HUES64 (cell line): ENCODE data around the gene OR2S2.

Experiments used
- H3K27ac ChIP-seq: 2 replicates; pipeline ENCODE4 v1.7.0; 2013; ENCODE audit warnings: low read depth, low read length, inconsistent platforms
- H3K27me3 ChIP-seq: 2 replicates; pipeline ENCODE4 v1.6.1; 2013; ENCODE audit warnings: mild to moderate bottlenecking, low read length; ENCODE audit not compliant: insufficient read depth
- H3K36me3 ChIP-seq: 2 replicates; pipeline ENCODE4 v1.6.1; 2013; ENCODE audit warnings: mild to moderate bottlenecking, low read length; ENCODE audit not compliant: insufficient read depth
- H3K4me1 ChIP-seq: 2 replicates; pipeline ENCODE4 v1.6.1; 2013; ENCODE audit warnings: mild to moderate bottlenecking, low read length, moderate library complexity; ENCODE audit not compliant: insufficient read depth
- H3K4me3 ChIP-seq: 2 replicates; pipeline ENCODE4 v1.5.1; 2013; ENCODE audit warnings: mild to moderate bottlenecking, low read length, moderate library complexity
- H3K9ac ChIP-seq: 2 replicates; pipeline ENCODE4 v1.6.1; 2013; ENCODE audit warnings: mild to moderate bottlenecking, low read depth, low read length
- H3K9me3 ChIP-seq: 2 replicates; pipeline ENCODE4 v1.6.1; 2013; ENCODE audit warnings: low read depth, low read length; ENCODE audit not compliant: insufficient read depth
- WGBS: fragments of 150-250, 120-280 bp; methylation state at CpG from one replicate; pipeline ENCODE4 v1.1.7; 2013; ENCODE audit warnings: missing lambda C conversion rate; 5-methylcytosine and 5-hydroxymethylcytosine counted together

Gene OR2S2

GRCh38 chr9:35932735-35933134, 25.2 kb downstream of the OR2S2 start:
- peaks cover 9% of the 10 kb centered on the region; the same call in 1 of the 2 replicates for H3K27me3 ChIP-seq
- no peaks in the 10 kb centered on the region for H3K4me1 ChIP-seq
- H3K36me3 ChIP-seq: no peaks in the 10 kb centered on the region
- H3K9me3 ChIP-seq: no peaks in the 10 kb centered on the region
- H3K27ac ChIP-seq: no peak overlapping the region
- no peak overlapping the region for H3K9ac ChIP-seq
- WGBS: 96% methylated on average over 3 of the region's 3 CpGs
- H3K4me3 ChIP-seq: no peak overlapping the region

- H3K27ac ChIP-seq: no peak overlapping the region
- no peaks in the 10 kb centered on the region for H3K9me3 ChIP-seq
- H3K4me1 ChIP-seq: no peaks in the 10 kb centered on the region
- no peak overlapping the region for H3K4me3 ChIP-seq
- no peaks in the 10 kb centered on the region for H3K36me3 ChIP-seq
- peaks cover 9% of the 10 kb centered on the region; the same call in 1 of the 2 replicates for H3K27me3 ChIP-seq
- H3K9ac ChIP-seq: no peak overlapping the region
- 93% methylated on average over 3 of the region's 3 CpGs for WGBS
Observed at GRCh38 chr9:35930989-35931388, 27.0 kb downstream of the OR2S2 start.

- Histone ChIP-seq H3K36me3 (no peaks in the 10 kb centered on the region), H3K9ac (no peak overlapping the region), H3K9me3 (no peaks in the 10 kb centered on the region), H3K4me3 (no peak overlapping the region), H3K27ac (no peak overlapping the region), H3K27me3 (peaks cover 9% of the 10 kb centered on the region; the same call in 1 of the 2 replicates), H3K4me1 (no peaks in the 10 kb centered on the region)
Observed at GRCh38 chr9:35930521-35930920, 27.4 kb downstream of the OR2S2 start.

DNA sequence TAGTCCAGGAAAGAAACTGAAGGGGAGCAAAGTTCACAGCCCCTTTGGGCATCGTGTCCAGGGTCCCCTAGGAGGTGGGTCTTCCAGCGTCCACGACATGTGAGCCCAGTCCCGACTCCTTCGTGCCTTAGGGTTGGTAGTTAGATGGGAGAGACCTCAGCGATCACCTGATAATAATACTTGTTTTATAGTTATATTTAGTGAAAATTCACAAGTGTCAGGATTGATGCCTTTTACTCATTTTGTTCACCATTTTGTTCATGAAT, 28.6 kb downstream of the OR2S2 start:
- Histone ChIP-seq H3K9ac (no peak overlapping the region), H3K27ac (no peak overlapping the region), H3K9me3 (no peaks in the 10 kb centered on the region), H3K4me3 (no peak overlapping the region), H3K4me1 (no peaks in the 10 kb centered on the region), H3K27me3 (0 out of 2 replicates have a peak, but pooled peaks cover 9% of the 10 kb centered on the region), H3K36me3 (no peaks in the 10 kb centered on the region)
- 90% methylated on average over 5 of the region's 6 CpGs for WGBS

- H3K27ac ChIP-seq: no peak overlapping the region
- no peaks in the 10 kb centered on the region for H3K9me3 ChIP-seq
- H3K4me3 ChIP-seq: no peak overlapping the region
- 89% methylated on average over 9 of the region's 9 CpGs for WGBS
- H3K27me3 ChIP-seq: 0 out of 2 replicates have a peak, but pooled peaks cover 9% of the 10 kb centered on the region
- H3K4me1 ChIP-seq: no peaks in the 10 kb centered on the region
- H3K9ac ChIP-seq: no peak overlapping the region
- no peaks in the 10 kb centered on the region for H3K36me3 ChIP-seq
Observed at GRCh38 chr9:35928591-35929452, 29.1 kb downstream of the OR2S2 start.

- Histone ChIP-seq H3K9me3 (no peaks in the 10 kb centered on the region), H3K36me3 (no peaks in the 10 kb centered on the region), H3K27me3 (0 out of 2 replicates have a peak, but pooled peaks cover under 1% of the 10 kb centered on the region), H3K9ac (peak overlapping the region; percentile 0; the same call in 1 of the 2 replicates), H3K27ac (no peak overlapping the region), H3K4me3 (no peak overlapping the region), H3K4me1 (no peaks in the 10 kb centered on the region)
- 79% methylated on average over 8 of the region's 9 CpGs for WGBS
Observed at GRCh38 chr9:35923927-35924763, 33.8 kb downstream of the OR2S2 start.

- 94% methylated on average over 1 of the region's 1 CpG for WGBS
- Histone ChIP-seq H3K27ac (no peak overlapping the region), H3K9ac (no peak overlapping the region)
Observed at GRCh38 chr9:35923598-35923926, 34.4 kb downstream of the OR2S2 start.

DNA sequence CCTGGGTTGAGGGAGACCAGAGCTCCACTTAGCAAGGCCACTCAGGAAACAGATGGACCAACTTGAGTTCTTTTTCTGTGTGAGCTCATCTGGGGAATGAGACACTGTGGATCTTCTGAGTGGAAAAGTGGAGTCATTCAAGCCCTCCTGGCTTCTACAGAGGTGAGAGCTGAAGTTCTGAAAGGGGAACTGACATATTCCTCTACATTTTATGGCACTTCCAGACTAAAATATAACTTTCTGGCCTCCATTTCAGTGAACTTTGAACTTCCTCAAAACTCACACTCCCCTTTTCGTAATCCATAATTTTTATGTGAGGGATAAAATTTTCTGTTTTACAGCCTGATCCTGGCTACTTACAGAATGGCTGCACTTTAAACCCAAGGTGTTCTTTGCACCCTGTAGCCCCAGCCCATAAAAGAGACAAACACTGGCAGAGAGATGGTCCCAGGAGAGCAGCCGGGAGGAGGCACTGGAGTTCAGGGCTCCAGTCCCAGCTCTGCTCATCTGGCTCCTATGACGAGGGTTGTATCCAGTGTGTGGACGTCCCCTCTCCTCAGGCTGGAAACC, 37.8 kb downstream of the OR2S2 start:
- no peak overlapping the region for H3K4me3 ChIP-seq
- WGBS: 94% methylated on average over 3 of the region's 4 CpGs
- H3K27me3 ChIP-seq: no peaks in the 10 kb centered on the region
- peaks cover 4% of the 10 kb centered on the region; the same call in 1 of the 2 replicates for H3K4me1 ChIP-seq
- H3K36me3 ChIP-seq: no peaks in the 10 kb centered on the region
- H3K9ac ChIP-seq: no peak overlapping the region
- no peak overlapping the region for H3K27ac ChIP-seq
- H3K9me3 ChIP-seq: no peaks in the 10 kb centered on the region

More at GRCh38 chr9:35923598-35923926, 34.4 kb downstream of the OR2S2 start:
- Histone ChIP-seq H3K4me1 (no peaks in the 10 kb centered on the region), H3K4me3 (no peak overlapping the region), H3K9me3 (no peaks in the 10 kb centered on the region), H3K27me3 (no peaks in the 10 kb centered on the region), H3K36me3 (no peaks in the 10 kb centered on the region)

DNA sequence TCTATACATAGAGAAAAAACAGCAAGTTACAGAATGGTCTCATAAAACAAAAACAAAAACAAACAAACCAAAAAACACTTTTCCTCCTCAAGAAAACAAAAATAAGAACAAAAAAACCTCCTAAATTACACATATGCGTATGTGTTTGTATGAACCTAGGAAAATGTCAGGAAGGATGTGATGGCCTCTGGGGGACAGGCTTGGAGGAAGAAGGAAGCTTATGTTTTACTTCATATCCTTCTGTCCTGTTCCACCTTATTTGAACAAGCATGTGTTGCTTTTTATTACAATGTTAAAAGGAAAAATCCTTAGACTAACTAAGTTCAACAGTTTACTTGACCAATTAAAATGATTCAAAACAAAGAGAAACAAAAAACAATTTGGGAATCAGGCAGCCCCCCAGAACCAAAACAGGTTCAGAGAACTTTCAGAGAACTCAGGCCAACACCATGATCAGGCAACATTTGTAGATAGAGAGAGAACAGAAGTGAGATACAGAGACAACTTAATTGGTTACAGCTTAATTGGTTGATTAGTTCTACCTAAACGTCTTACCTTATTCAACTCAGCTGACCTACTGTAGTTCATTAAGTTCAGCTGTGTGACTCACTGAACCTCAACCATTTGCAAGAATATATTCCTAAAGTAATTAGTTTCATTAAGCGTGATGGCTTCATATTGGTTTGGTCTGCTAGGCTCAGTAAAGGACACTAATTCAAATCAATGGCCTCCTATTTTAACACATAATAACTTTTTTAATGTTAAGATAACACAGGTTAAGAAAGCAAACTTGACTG, 38.5 kb downstream of the OR2S2 start:
- Histone ChIP-seq H3K36me3 (no peaks in the 10 kb centered on the region), H3K27ac (no peak overlapping the region), H3K27me3 (no peaks in the 10 kb centered on the region), H3K9me3 (no peaks in the 10 kb centered on the region), H3K4me3 (no peak overlapping the region), H3K4me1 (peaks cover 4% of the 10 kb centered on the region; the same call in 1 of the 2 replicates), H3K9ac (no peak overlapping the region)
- WGBS: 82% methylated on average over 1 of the region's 3 CpGs

GRCh38 chr9:35918780-35919179, 39.2 kb downstream of the OR2S2 start:
- no peak overlapping the region for H3K27ac ChIP-seq
- 90% methylated on average over 3 of the region's 3 CpGs for WGBS
- no peak overlapping the region for H3K4me3 ChIP-seq
- peaks cover 4% of the 10 kb centered on the region; the same call in 1 of the 2 replicates for H3K4me1 ChIP-seq
- H3K27me3 ChIP-seq: no peaks in the 10 kb centered on the region
- no peaks in the 10 kb centered on the region for H3K36me3 ChIP-seq
- no peak overlapping the region for H3K9ac ChIP-seq
- H3K9me3 ChIP-seq: no peaks in the 10 kb centered on the region
